Neural cell (in vitro differentiated cells): ENCODE measurements around the gene RUFY2. TPM values are rescaled to one million over a fixed set of nuclear protein-coding genes. Genes with fewer than 3 reads are reported as not detected.

Experiments used
- H2AFZ ChIP-seq: fragments of 200-600, 300-800 bp; sonication (generic), shearing (Covaris generic); 2 replicates; pipeline ENCODE4 v1.6.0; 2014; ENCODE audit warnings: low read depth, mild to moderate bottlenecking, antibody characterized with exemption, low read length, moderate library complexity
- H3F3A ChIP-seq: fragments of 200-600 bp; shearing (Covaris generic); 2 replicates; pipeline ENCODE4 v1.6.1; 2016; ENCODE audit warnings: mild to moderate bottlenecking, moderate library complexity, mixed read lengths, antibody characterized with exemption, low read length; ENCODE audit not compliant: insufficient read depth, poor library complexity, severe bottlenecking
- H3K27ac ChIP-seq: fragments of 200-600, 300-800 bp; sonication (generic), shearing (Covaris generic); 2 replicates; pipeline ENCODE4 v1.5.1; 2014; ENCODE audit warnings: mild to moderate bottlenecking, low read length, moderate library complexity
- H3K27me3 ChIP-seq: fragments of 300-800, 200-600 bp; sonication (generic), shearing (Covaris generic); 2 replicates; pipeline ENCODE4 v1.6.0; 2014; ENCODE audit warnings: mild to moderate bottlenecking, low read depth, low read length, moderate library complexity; ENCODE audit not compliant: insufficient read depth
- H3K36me3 ChIP-seq: fragments of 300-800, 200-600 bp; sonication (generic), shearing (Covaris generic); 2 replicates; pipeline ENCODE4 v1.5.1; 2014; ENCODE audit warnings: mild to moderate bottlenecking, antibody characterized with exemption, low read length, moderate library complexity; ENCODE audit not compliant: insufficient read depth
- H3K4me2 ChIP-seq: fragments of 300-800, 200-600 bp; sonication (generic), shearing (Covaris generic); 2 replicates; pipeline ENCODE4 v1.6.0; 2014; ENCODE audit warnings: mild to moderate bottlenecking, low read length
- H3K4me3 ChIP-seq: fragments of 300-800, 200-600 bp; sonication (generic), shearing (Covaris generic); 2 replicates; pipeline ENCODE4 v1.5.1; 2014; ENCODE audit warnings: mild to moderate bottlenecking, low read length, moderate library complexity
- H3K79me2 ChIP-seq: fragments of 200-600 bp; shearing (Covaris generic); replicated peaks from 2 replicates; pipeline ENCODE4 v1.6.0; 2014; ENCODE audit warnings: mild to moderate bottlenecking, low read length, moderate library complexity; ENCODE audit not compliant: insufficient read depth
- H3K9ac ChIP-seq: fragments of 300-800, 200-600 bp; sonication (generic), shearing (Covaris generic); 2 replicates; pipeline ENCODE4 v1.6.1; 2016; ENCODE audit warnings: mild to moderate bottlenecking, low read length, mixed read lengths
- H3K9me2 ChIP-seq: fragments of 200-600 bp; shearing (Covaris generic); 2 replicates; pipeline ENCODE4 v1.6.1; 2016; ENCODE audit warnings: mild to moderate bottlenecking, low read length, mixed read lengths; ENCODE audit not compliant: insufficient read depth
- H3K9me3 ChIP-seq: fragments of 200-600, 300-800 bp; sonication (generic), shearing (Covaris generic); 2 replicates; pipeline ENCODE4 v1.6.1; 2016; ENCODE audit warnings: mild to moderate bottlenecking, mixed run types, low read length, moderate library complexity, mixed read lengths
- H4K20me1 ChIP-seq: fragments of 200-600 bp; shearing (Covaris generic); 2 replicates; pipeline ENCODE4 v1.6.1; 2016; ENCODE audit warnings: mild to moderate bottlenecking, mixed run types; ENCODE audit not compliant: insufficient read depth
- CTCF ChIP-seq: fragments of 450-650 bp; IDR thresholded peaks from 2 replicates; pipeline ENCODE4 v1.5.1; 2014; ENCODE audit warnings: antibody characterized with exemption, mild to moderate bottlenecking, moderate library complexity; ENCODE audit not compliant: poor library complexity, severe bottlenecking
- EP300 ChIP-seq: fragments of 450-650 bp; conservative IDR thresholded peaks from 2 replicates; pipeline ENCODE4 v1.6.1; 2014; ENCODE audit warnings: antibody characterized with exemption, mild to moderate bottlenecking, moderate library complexity; ENCODE audit not compliant: poor library complexity, severe bottlenecking
- EZH2 ChIP-seq: fragments of 200-600, 300-800 bp; shearing (Covaris generic), sonication (generic); IDR thresholded peaks from 2 replicates; pipeline ENCODE4 v1.6.1; 2014; ENCODE audit warnings: antibody characterized with exemption, low read length, borderline replicate concordance, mild to moderate bottlenecking; ENCODE audit not compliant: insufficient read depth, poor library complexity, severe bottlenecking
- MXI1 ChIP-seq: fragments of 450-650 bp; conservative IDR thresholded peaks from 2 replicates; pipeline ENCODE4 v1.6.1; 2014; ENCODE audit warnings: antibody characterized with exemption, mild to moderate bottlenecking; ENCODE audit not compliant: poor library complexity, severe bottlenecking
- POLR2AphosphoS5 ChIP-seq: IDR thresholded peaks from 2 replicates; pipeline ENCODE4 v1.6.1; 2012
- RAD21 ChIP-seq: fragments of 450-650 bp; conservative IDR thresholded peaks from 2 replicates; pipeline ENCODE4 v1.6.1; 2014; ENCODE audit warnings: antibody characterized with exemption, mild to moderate bottlenecking, moderate library complexity
- REST ChIP-seq: IDR thresholded peaks from 2 replicates; pipeline ENCODE4 v1.6.1; 2012; ENCODE audit warnings: borderline replicate concordance
- SMC3 ChIP-seq: fragments of 450-650 bp; conservative IDR thresholded peaks from 2 replicates; pipeline ENCODE4 v1.6.1; 2014; ENCODE audit warnings: antibody characterized with exemption, mild to moderate bottlenecking, moderate library complexity; ENCODE audit not compliant: poor library complexity
- TAF1 ChIP-seq: IDR thresholded peaks from 2 replicates; pipeline ENCODE4 v1.6.1; 2012; ENCODE audit warnings: low read depth
- polyA plus RNA-seq: library from polyadenylated mRNA; depleted of rRNA; stranded (reverse); fragments of >200 nt; gene quantifications from 2 replicates; pipeline ENCODE4 v1.2.3, GENCODE V29; 2014

RUFY2 gene
- polyA plus RNA-seq, 1 donor from 2014 or later = 168 TPM

- no peaks in the 10 kb centered on the region for H3K27me3 ChIP-seq
- H3K9me3 ChIP-seq = no peaks in the 10 kb centered on the region
- no peak overlapping the region for H3K9ac ChIP-seq
- no peaks in the 10 kb centered on the region for H4K20me1 ChIP-seq
- no peaks in the 10 kb centered on the region for H3K9me2 ChIP-seq
- H3K79me2 ChIP-seq = peaks cover 47% of the 10 kb centered on the region
- no peak overlapping the region for H2AFZ ChIP-seq
- no peak overlapping the region for H3K4me2 ChIP-seq
- TF ChIP-seq RAD21 = no peak
- no peak for TF ChIP-seq EZH2
- no peak for TF ChIP-seq CTCF
- TF ChIP-seq POLR2AphosphoS5 = no peak
- TF ChIP-seq REST = no peak
- no peak for TF ChIP-seq SMC3
- no peak for TF ChIP-seq TAF1
- TF ChIP-seq MXI1 = no peak
- H3K27ac ChIP-seq = no peak overlapping the region
- peaks cover 4% of the 10 kb centered on the region for H3F3A ChIP-seq
- H3K36me3 ChIP-seq = no peaks in the 10 kb centered on the region
- no peak overlapping the region for H3K4me3 ChIP-seq
Observed at GRCh38 chr10:68403701-68404100, 3.4 kb downstream of the RUFY2 start.

GRCh38 chr10:68402276-68402675, 4.8 kb downstream of the RUFY2 start:
- no peak overlapping the region for H3K27ac ChIP-seq
- no peaks in the 10 kb centered on the region for H3K36me3 ChIP-seq
- H3K9me3 ChIP-seq = no peaks in the 10 kb centered on the region
- no peaks in the 10 kb centered on the region for H3K27me3 ChIP-seq
- peaks cover 47% of the 10 kb centered on the region for H3K79me2 ChIP-seq
- no peak overlapping the region for H2AFZ ChIP-seq
- TF ChIP-seq MXI1 = no peak
- TF ChIP-seq POLR2AphosphoS5 = no peak
- TF ChIP-seq CTCF = no peak
- no peak for TF ChIP-seq REST
- TF ChIP-seq EZH2 = no peak
- TF ChIP-seq RAD21 = no peak
- TF ChIP-seq TAF1 = no peak
- TF ChIP-seq SMC3 = no peak
- no peak for TF ChIP-seq EP300
- H3K4me2 ChIP-seq = no peak overlapping the region
- no peaks in the 10 kb centered on the region for H3K9me2 ChIP-seq
- peaks cover 4% of the 10 kb centered on the region for H3F3A ChIP-seq
- no peaks in the 10 kb centered on the region for H4K20me1 ChIP-seq
- no peak overlapping the region for H3K4me3 ChIP-seq
- no peak overlapping the region for H3K9ac ChIP-seq
